ENCODE results near the gene NUBP1. TPM values are rescaled to one million over a fixed set of nuclear protein-coding genes. Genes with fewer than 3 reads are reported as not detected.

NUBP1 gene
- total RNA-seq, 1 donor from 2014 or later = 33.7 TPM

DNA sequence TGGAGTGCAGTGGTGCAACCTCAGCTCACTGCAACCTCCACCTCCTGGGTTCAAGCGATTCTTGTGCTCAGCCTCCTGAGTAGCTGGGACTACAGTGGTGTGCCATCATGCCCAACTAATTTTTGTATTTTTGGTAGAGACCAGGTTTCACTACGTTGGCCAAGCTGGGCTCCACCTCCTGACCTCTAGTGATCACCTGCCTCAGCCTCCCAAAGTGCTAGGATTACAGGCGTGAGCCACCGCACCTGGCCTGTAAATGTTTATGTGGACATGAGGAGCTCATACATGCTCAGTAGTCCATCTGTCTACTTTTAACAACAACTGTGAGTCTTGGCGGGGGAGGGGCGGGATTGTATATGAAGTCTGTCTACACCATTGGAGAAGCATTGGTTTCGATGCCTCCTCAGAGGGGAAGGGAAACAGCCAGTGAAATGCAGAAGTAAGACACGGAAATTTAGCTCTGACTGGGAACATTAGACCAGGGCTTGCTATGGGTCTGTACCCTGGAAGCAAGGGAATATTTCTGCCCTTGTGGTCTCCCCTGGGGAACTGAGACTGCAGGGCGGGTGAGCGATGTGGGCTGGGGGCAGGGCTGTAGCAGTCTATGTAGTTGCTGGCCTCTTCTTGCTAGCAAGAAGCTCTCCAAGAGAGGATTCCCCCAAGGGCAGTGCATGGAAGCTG, 9.3 kb downstream of the NUBP1 start:
- no peaks in the 10 kb centered on the region for H3K27me3 ChIP-seq
- no peak overlapping the region for H3K4me3 ChIP-seq
- peaks cover 80% of the 10 kb centered on the region for H3K36me3 ChIP-seq
- ATAC-seq (peak; percentile 87), DNase-seq (no peak)
- no peaks in the 10 kb centered on the region for H3K9me3 ChIP-seq
- TF ChIP-seq, protein P1, sequence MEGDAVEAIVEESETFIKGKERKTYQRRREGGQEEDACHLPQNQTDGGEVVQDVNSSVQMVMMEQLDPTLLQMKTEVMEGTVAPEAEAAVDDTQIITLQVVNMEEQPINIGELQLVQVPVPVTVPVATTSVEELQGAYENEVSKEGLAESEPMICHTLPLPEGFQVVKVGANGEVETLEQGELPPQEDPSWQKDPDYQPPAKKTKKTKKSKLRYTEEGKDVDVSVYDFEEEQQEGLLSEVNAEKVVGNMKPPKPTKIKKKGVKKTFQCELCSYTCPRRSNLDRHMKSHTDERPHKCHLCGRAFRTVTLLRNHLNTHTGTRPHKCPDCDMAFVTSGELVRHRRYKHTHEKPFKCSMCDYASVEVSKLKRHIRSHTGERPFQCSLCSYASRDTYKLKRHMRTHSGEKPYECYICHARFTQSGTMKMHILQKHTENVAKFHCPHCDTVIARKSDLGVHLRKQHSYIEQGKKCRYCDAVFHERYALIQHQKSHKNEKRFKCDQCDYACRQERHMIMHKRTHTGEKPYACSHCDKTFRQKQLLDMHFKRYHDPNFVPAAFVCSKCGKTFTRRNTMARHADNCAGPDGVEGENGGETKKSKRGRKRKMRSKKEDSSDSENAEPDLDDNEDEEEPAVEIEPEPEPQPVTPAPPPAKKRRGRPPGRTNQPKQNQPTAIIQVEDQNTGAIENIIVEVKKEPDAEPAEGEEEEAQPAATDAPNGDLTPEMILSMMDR (IDR thresholded peaks at IDR 0.05) = no peak
- no peak overlapping the region for H3K27ac ChIP-seq
- intact Hi-C loops (cut with DNase I) = no loop called here
- H3K4me1 ChIP-seq = peaks cover 5% of the 10 kb centered on the region

DNA sequence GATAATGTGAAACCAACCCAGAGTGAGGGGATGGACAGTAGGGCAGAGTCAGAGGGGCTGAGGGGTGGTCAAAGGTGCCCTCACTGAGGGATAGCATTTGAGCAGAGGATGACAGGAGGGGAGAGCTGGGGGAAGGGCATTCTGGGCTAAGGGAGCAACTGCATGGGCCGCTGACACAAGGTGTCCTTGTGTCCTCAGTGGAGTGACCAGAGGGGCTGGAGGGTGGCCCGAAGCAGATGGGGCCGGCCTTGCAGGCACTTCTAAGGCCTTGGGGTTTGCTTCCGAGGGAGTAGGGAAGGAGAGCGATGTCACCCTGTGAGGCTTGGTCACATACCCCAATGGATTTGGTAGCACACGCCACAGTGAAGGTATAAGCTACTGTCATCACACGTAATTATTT, 10.0 kb downstream of the NUBP1 start:
- TF ChIP-seq, protein P1 (IDR thresholded peaks at IDR 0.05) = no peak
- Histone ChIP-seq H3K27ac (no peak overlapping the region), H3K27me3 (no peaks in the 10 kb centered on the region), H3K4me1 (peaks cover 5% of the 10 kb centered on the region), H3K9me3 (no peaks in the 10 kb centered on the region), H3K4me3 (no peak overlapping the region), H3K36me3 (peaks cover 80% of the 10 kb centered on the region)
- intact Hi-C loops (cut with DNase I) = no loop called here
- no peak for ATAC-seq
- no peak for DNase-seq

DNA sequence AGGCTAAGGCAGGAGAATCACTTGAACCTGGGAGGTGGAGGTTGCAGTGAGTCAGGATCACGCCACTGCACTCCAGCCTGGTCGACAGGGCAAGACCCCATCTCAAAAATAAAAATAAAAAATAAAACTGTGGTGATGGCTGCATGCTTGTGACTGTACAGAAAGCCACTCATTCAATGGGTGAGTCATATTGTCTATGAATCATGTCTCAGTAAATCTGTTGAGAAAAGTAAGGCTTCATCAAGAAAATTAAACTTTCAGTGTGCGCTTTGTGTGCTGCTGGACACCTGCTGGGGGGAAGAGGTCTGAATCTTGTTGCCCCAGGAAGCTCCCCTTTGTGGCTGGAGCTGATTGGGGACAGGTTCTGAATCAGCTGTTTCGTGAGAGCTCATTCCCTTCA, 11.3 kb downstream of the NUBP1 start:
- DNase-seq = no peak
- Histone ChIP-seq H3K36me3 (peaks cover 86% of the 10 kb centered on the region), H3K4me3 (no peak overlapping the region), H3K9me3 (no peaks in the 10 kb centered on the region), H3K4me1 (peaks cover 4% of the 10 kb centered on the region), H3K27ac (no peak overlapping the region), H3K27me3 (no peaks in the 10 kb centered on the region)
- no peak for ATAC-seq
- intact Hi-C loops (cut with DNase I) = no loop called here
- TF ChIP-seq, protein P1 (IDR thresholded peaks at IDR 0.05) = no peak

DNA sequence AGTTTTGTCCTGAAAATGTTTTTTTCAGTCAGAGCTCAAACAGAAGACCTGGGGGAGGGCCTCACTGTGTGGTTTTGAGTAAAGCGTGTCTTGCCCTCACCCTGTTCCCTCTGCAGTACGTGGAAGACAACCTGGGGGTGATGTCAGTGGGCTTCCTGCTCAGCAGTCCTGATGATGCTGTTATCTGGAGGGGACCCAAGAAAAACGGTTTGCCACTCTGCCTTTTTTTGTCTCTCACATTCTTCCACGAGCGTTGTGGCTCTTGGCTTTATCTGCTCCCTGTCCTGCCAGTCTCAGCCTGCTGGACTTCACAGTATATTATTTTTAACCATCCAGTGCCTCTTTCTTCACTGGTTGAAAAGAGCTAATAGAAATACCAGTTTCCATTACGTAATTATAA, 12.9 kb downstream of the NUBP1 start:
- no peak for DNase-seq
- Histone ChIP-seq H3K4me3 (no peak overlapping the region), H3K36me3 (peaks cover 90% of the 10 kb centered on the region), H3K9me3 (no peaks in the 10 kb centered on the region), H3K4me1 (no peaks in the 10 kb centered on the region), H3K27me3 (no peaks in the 10 kb centered on the region), H3K27ac (no peak overlapping the region)
- ATAC-seq = no peak
- intact Hi-C loops (cut with DNase I) = no loop called here
- TF ChIP-seq, protein P1 (IDR thresholded peaks at IDR 0.05) = no peak

DNA sequence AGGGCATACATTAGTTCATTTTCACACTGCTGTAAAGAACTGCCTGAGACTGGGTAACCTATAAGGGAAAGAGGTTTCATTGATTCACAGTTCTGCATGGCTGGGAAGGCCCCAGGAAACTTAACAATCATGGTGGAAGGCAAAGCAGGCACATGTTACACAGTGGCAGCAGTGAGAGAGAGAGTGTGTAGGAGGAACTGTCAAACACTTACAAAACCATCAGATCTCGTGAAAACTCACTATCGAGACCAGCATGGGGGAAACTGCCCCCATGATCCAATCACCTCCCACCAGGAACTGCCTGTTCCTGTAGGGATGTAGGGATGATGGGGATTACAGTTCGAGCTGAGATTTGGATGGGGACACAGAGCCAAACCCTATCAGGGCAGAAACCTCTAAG, 17.2 kb downstream of the NUBP1 start:
- Histone ChIP-seq H3K27me3 (no peaks in the 10 kb centered on the region), H3K27ac (no peak overlapping the region), H3K9me3 (no peaks in the 10 kb centered on the region), H3K36me3 (peaks cover 78% of the 10 kb centered on the region), H3K4me1 (no peaks in the 10 kb centered on the region), H3K4me3 (no peak overlapping the region)
- TF ChIP-seq, protein P1 (IDR thresholded peaks at IDR 0.05) = no peak
- ATAC-seq (no peak), DNase-seq (no peak)
- intact Hi-C loops (cut with DNase I) = loop anchor here (10.0 kb wide), 1 partner anchor 154 kb away; no protein-coding TSS in a partner anchor
